SK-N-SH (cell line): ENCODE results near the gene ADGRB2. TPM values are rescaled to one million over a fixed set of nuclear protein-coding genes. Genes with fewer than 3 reads are reported as not detected.

Experiments used
- CTCF ChIA-PET: fragments of 300-600, 350-600 bp; formaldehyde crosslinking; extraction: SDS; loops from one replicate; lab custom pipeline; 2021; lab: Yijun Ruan, JAX
- POLR2A ChIA-PET: fragments of 350-600 bp; sonication (Branson Sonifier 250); formaldehyde crosslinking; extraction: SDS; loops from one replicate; lab custom pipeline; 2020; ENCODE audit warnings: antibody characterized with exemption, inconsistent platforms; lab: Yijun Ruan, JAX
- DNase-seq: peaks from one replicate; pipeline ENCODE4 v3.0.0; 2012
- H2AFZ ChIP-seq: fragments of 200-600 bp; sonication (generic); 2 replicates; pipeline ENCODE4 v1.8.1; 2016; ENCODE audit warnings: antibody characterized with exemption, mild to moderate bottlenecking, low read depth
- H3F3A ChIP-seq: fragments of 200-600 bp; sonication (generic); replicated peaks from 2 replicates; pipeline ENCODE3; 2016; ENCODE audit warnings: antibody characterized with exemption, mild to moderate bottlenecking; ENCODE audit not compliant: insufficient read depth
- H3K27ac ChIP-seq, 2 experiments: fragments of 200-500 bp in 1 of 2; fragments of 200-600 bp in 1 of 2; sonication (Bioruptor generic) in 1 of 2; sonication (generic), shearing (Covaris generic) in 1 of 2; 2 replicates each; pipeline versions ENCODE4 v1.5.1 to v1.6.1; 2014 to 2016; ENCODE audit warnings: low read depth in 2 of 2, inconsistent platforms in 1 of 2, low read length in 1 of 2, mild to moderate bottlenecking in 1 of 2, mixed read lengths in 1 of 2
- H3K27me3 ChIP-seq: fragments of 200-600 bp; sonication (generic), shearing (Covaris generic); 2 replicates; pipeline ENCODE4 v1.6.1; 2016; ENCODE audit warnings: mixed run types; ENCODE audit not compliant: insufficient read depth
- H3K36me3 ChIP-seq, 2 experiments: fragments of 200-500 bp in 1 of 2; fragments of 200-600 bp in 1 of 2; sonication (Bioruptor generic) in 1 of 2; sonication (generic) in 1 of 2; replicated peaks in 1 of 2; 2 replicates each; pipeline versions ENCODE3 to v1.5.1; 2014 to 2016; ENCODE audit warnings: low read length in 1 of 2, mild to moderate bottlenecking in 1 of 2; ENCODE audit not compliant: insufficient read depth in 2 of 2, control insufficient read depth in 1 of 2
- H3K4me1 ChIP-seq, 2 experiments: fragments of 200-500 bp in 1 of 2; fragments of 200-600 bp in 1 of 2; sonication (Bioruptor generic) in 1 of 2; sonication (generic), shearing (Covaris generic) in 1 of 2; 2 replicates each; pipeline versions ENCODE4 v1.5.1 to v1.6.1; 2014 to 2016; ENCODE audit warnings: low read depth in 1 of 2, low read length in 1 of 2, mixed run types in 1 of 2; ENCODE audit not compliant: insufficient read depth in 2 of 2, control insufficient read depth in 1 of 2
- H3K4me2 ChIP-seq: fragments of 200-600 bp; sonication (generic), shearing (Covaris generic); 2 replicates; pipeline ENCODE4 v1.6.1; 2017; ENCODE audit warnings: mixed run types
- H3K4me3 ChIP-seq, 2 experiments: fragments of 200-500 bp in 1 of 2; fragments of 200-600 bp in 1 of 2; sonication (Bioruptor generic) in 1 of 2; sonication (generic), shearing (Covaris generic) in 1 of 2; 2 replicates each; pipeline versions ENCODE4 v1.5.1 to v1.8.1; 2014 to 2016; ENCODE audit warnings: low read depth in 2 of 2, inconsistent platforms in 1 of 2, low read length in 1 of 2, mild to moderate bottlenecking in 1 of 2, mixed read lengths in 1 of 2, moderate library complexity in 1 of 2
- H3K79me2 ChIP-seq: fragments of 200-600 bp; sonication (generic); 2 replicates; pipeline ENCODE4 v1.8.1; 2017; ENCODE audit warnings: mild to moderate bottlenecking; ENCODE audit not compliant: insufficient read depth
- H3K9ac ChIP-seq: fragments of 200-600 bp; sonication (generic); 2 replicates; pipeline ENCODE4 v1.6.1; 2017; ENCODE audit warnings: mixed run types
- H3K9me2 ChIP-seq: fragments of 200-600 bp; sonication (generic); 2 replicates; pipeline ENCODE4 v1.6.1; 2017; ENCODE audit warnings: mixed run types
- H3K9me3 ChIP-seq: fragments of 200-600 bp; sonication (generic); 2 replicates; pipeline ENCODE4 v1.6.1; 2017; ENCODE audit warnings: mixed run types, mild to moderate bottlenecking, moderate library complexity
- H4K20me1 ChIP-seq: fragments of 200-600 bp; sonication (generic); 2 replicates; pipeline ENCODE4 v1.6.1; 2017; ENCODE audit warnings: mild to moderate bottlenecking, mixed run types; ENCODE audit not compliant: insufficient read depth
- CHD2 ChIP-seq: fragments of 150-350 bp; IDR thresholded peaks from 2 replicates; pipeline ENCODE4 v1.6.1; 2018; ENCODE audit warnings: low read length; ENCODE audit not compliant: partially characterized antibody
- ELF1 ChIP-seq: IDR thresholded peaks from 2 replicates; pipeline ENCODE4 v1.4.0; 2012
- EP300 ChIP-seq, 2 experiments: IDR thresholded peaks; 2 replicates each; pipeline versions ENCODE4 v1.4.0 to v1.6.1; 2012; ENCODE audit warnings: borderline replicate concordance in 1 of 2, low read depth in 1 of 2, low read length in 1 of 2
- FOXJ3 ChIP-seq: sonication (generic); formaldehyde crosslinking; IDR thresholded peaks from 2 replicates; pipeline ENCODE4 v1.5.1; 2020; ENCODE audit warnings: mild to moderate bottlenecking, missing genetic modification reagents
- FOXM1 ChIP-seq: IDR thresholded peaks from 2 replicates; pipeline ENCODE4 v1.4.0; 2012; ENCODE audit warnings: low read depth, mild to moderate bottlenecking
- GATA2 ChIP-seq: sonication (generic); formaldehyde crosslinking; IDR thresholded peaks from 2 replicates; pipeline ENCODE4 v1.5.0; 2020; ENCODE audit warnings: mild to moderate bottlenecking, missing genetic modification reagents
- MEF2A ChIP-seq: IDR thresholded peaks from 2 replicates; pipeline ENCODE4 v1.4.0; 2012; ENCODE audit warnings: low read depth, borderline replicate concordance
- NFIC ChIP-seq: IDR thresholded peaks from 2 replicates; pipeline ENCODE4 v1.4.0; 2012; ENCODE audit warnings: borderline replicate concordance
- NRF1 ChIP-seq: IDR thresholded peaks from 2 replicates; pipeline ENCODE4 v1.6.1; 2012; ENCODE audit warnings: low read depth, mild to moderate bottlenecking, low read length
- POLR2AphosphoS5 ChIP-seq: IDR thresholded peaks from 2 replicates; pipeline ENCODE4 v1.6.1; 2012; ENCODE audit warnings: low read depth, low read length
- RAD21 ChIP-seq: IDR thresholded peaks from 2 replicates; pipeline ENCODE4 v1.6.1; 2012; ENCODE audit warnings: mild to moderate bottlenecking, low read length
- RXRA ChIP-seq: IDR thresholded peaks from 2 replicates; pipeline ENCODE4 v1.4.0; 2012; ENCODE audit warnings: low read depth, mild to moderate bottlenecking, borderline replicate concordance
- SIN3A ChIP-seq: IDR thresholded peaks from 2 replicates; pipeline ENCODE4 v1.6.1; 2012; ENCODE audit warnings: low read depth, mild to moderate bottlenecking, low read length, moderate library complexity, borderline replicate concordance
- SMC3 ChIP-seq: IDR thresholded peaks from 2 replicates; pipeline ENCODE4 v1.6.1; 2012; ENCODE audit warnings: low read depth, low read length, improper control_type of control experiment
- TEAD4 ChIP-seq: IDR thresholded peaks from 2 replicates; pipeline ENCODE4 v1.4.0; 2012; ENCODE audit warnings: mild to moderate bottlenecking, borderline replicate concordance; ENCODE audit not compliant: insufficient read depth
- YY1 ChIP-seq: IDR thresholded peaks from 2 replicates; pipeline ENCODE4 v1.4.0; 2012; ENCODE audit warnings: low read depth, mild to moderate bottlenecking
- WGBS: methylation state at CpG from one replicate; pipeline ENCODE4 v1.1.6; 2017; ENCODE audit warnings: low lambda C conversion rate; 5-methylcytosine and 5-hydroxymethylcytosine counted together
- polyA plus RNA-seq, 3 experiments: library from polyadenylated mRNA; depleted of rRNA; stranded (reverse); fragments of >200 nt; gene quantifications; 2 replicates each; pipeline ENCODE4 v1.2.3, GENCODE V29; 2012
- TF ChIP-seq, protein P1 (sequence below): fragments of 200-600 bp; sonication (generic); IDR thresholded peaks from 2 replicates; pipeline ENCODE4 v1.6.1; 2017; ENCODE audit warnings: antibody characterized with exemption, mild to moderate bottlenecking, moderate library complexity
- TF ChIP-seq, protein P2 (sequence below): fragments of 150-350 bp; IDR thresholded peaks from 2 replicates; pipeline ENCODE4 v1.6.1; 2016; ENCODE audit warnings: mild to moderate bottlenecking, low read depth, low read length
- TF ChIP-seq, protein P3 (sequence below): IDR thresholded peaks from 2 replicates; pipeline ENCODE4 v1.4.0; 2012; ENCODE audit warnings: low read depth

ADGRB2 gene
- polyA plus RNA-seq, 1 of the 3 experiments (the other 2 are of a cell fraction): 13.0 TPM

DNA sequence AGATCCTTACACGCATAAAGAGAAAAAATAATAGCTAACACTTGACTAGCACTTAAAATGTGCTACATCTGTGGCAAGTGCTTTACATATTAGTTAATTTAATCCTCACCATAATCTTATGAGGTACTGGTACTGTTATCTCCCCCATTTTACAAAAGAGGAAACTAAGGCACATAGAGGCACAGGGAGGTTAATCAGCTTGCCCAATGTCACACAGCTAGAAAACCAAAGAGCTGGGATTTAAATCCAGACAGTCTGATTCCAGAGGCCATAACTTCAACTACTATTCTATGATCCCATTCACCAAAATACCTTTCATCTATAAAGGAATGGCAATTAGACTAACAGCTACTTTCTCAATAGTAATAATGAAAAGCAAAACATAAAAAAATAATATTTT lies 40.0 kb upstream of the ADGRB2 start:
- H3K9ac ChIP-seq: no peak overlapping the region
- no peaks in the 10 kb centered on the region for H3K9me3 ChIP-seq
- POLR2A ChIA-PET: no interaction called here
- TF ChIP-seq GATA2: no peak
- TF ChIP-seq, protein P1, sequence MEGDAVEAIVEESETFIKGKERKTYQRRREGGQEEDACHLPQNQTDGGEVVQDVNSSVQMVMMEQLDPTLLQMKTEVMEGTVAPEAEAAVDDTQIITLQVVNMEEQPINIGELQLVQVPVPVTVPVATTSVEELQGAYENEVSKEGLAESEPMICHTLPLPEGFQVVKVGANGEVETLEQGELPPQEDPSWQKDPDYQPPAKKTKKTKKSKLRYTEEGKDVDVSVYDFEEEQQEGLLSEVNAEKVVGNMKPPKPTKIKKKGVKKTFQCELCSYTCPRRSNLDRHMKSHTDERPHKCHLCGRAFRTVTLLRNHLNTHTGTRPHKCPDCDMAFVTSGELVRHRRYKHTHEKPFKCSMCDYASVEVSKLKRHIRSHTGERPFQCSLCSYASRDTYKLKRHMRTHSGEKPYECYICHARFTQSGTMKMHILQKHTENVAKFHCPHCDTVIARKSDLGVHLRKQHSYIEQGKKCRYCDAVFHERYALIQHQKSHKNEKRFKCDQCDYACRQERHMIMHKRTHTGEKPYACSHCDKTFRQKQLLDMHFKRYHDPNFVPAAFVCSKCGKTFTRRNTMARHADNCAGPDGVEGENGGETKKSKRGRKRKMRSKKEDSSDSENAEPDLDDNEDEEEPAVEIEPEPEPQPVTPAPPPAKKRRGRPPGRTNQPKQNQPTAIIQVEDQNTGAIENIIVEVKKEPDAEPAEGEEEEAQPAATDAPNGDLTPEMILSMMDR: no peak
- no peak for TF ChIP-seq POLR2AphosphoS5
- no peak for TF ChIP-seq MEF2A
- TF ChIP-seq SMC3: no peak
- TF ChIP-seq, protein P2, sequence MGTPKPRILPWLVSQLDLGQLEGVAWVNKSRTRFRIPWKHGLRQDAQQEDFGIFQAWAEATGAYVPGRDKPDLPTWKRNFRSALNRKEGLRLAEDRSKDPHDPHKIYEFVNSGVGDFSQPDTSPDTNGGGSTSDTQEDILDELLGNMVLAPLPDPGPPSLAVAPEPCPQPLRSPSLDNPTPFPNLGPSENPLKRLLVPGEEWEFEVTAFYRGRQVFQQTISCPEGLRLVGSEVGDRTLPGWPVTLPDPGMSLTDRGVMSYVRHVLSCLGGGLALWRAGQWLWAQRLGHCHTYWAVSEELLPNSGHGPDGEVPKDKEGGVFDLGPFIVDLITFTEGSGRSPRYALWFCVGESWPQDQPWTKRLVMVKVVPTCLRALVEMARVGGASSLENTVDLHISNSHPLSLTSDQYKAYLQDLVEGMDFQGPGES: no peak
- TF ChIP-seq FOXM1: no peak
- TF ChIP-seq NFIC: no peak
- TF ChIP-seq ELF1: no peak
- no peak for TF ChIP-seq TEAD4
- TF ChIP-seq YY1: no peak
- TF ChIP-seq, protein P3, sequence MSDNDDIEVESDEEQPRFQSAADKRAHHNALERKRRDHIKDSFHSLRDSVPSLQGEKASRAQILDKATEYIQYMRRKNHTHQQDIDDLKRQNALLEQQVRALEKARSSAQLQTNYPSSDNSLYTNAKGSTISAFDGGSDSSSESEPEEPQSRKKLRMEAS: no peak
- TF ChIP-seq RAD21: no peak
- TF ChIP-seq CHD2: no peak
- no peak for TF ChIP-seq NRF1
- no peak for TF ChIP-seq FOXJ3 (CRISPR knock-in tag)
- TF ChIP-seq EP300 (IDR thresholded peaks at IDR 0.05; ENCODE audit: borderline replicate concordance in 1 of 2, low read depth in 1 of 2, low read length in 1 of 2): no peak
- TF ChIP-seq RXRA: no peak
- TF ChIP-seq SIN3A: no peak
- H3K27ac ChIP-seq: no peak overlapping the region
- no peak overlapping the region for H3K4me3 ChIP-seq
- CTCF ChIA-PET: interaction anchor here (1.0 to 7.9 kb wide), 4 partner anchors 14 to 160 kb away, joined by 3 to 62 read pairs (median 6); no protein-coding TSS in a partner anchor
- peaks cover 24% of the 10 kb centered on the region for H3F3A ChIP-seq
- H3K79me2 ChIP-seq: no peaks in the 10 kb centered on the region
- 97% methylated on average over 1 of the region's 1 CpG for WGBS
- H2AFZ ChIP-seq: no peak overlapping the region
- H3K36me3 ChIP-seq: no peaks in the 10 kb centered on the region
- no peaks in the 10 kb centered on the region for H3K9me2 ChIP-seq
- no peaks in the 10 kb centered on the region for H3K27me3 ChIP-seq
- no peak for DNase-seq
- H3K4me1 ChIP-seq: peaks cover 0 to 2% of the 10 kb centered on the region in 2 experiments; a peak in 2 of 4 replicates
- no peak overlapping the region for H3K4me2 ChIP-seq
- no peaks in the 10 kb centered on the region for H4K20me1 ChIP-seq
